Activated T-helper 1 cell treated with anti-CD3 and anti-CD28 coated beads, Interleukin-12 subunit alpha, Interleukin-12 subunit beta, Interleukin-2, Interleukin-4 antibody, amounts not matched to agents 30 ng/mL and 10 ng/mL and 1 ng/mL, durations not matched to agents 14 hours and 24 hours and 36 hours (primary cell): ENCODE results near the gene C11orf21. TPM values are rescaled to one million over a fixed set of nuclear protein-coding genes. Genes with fewer than 3 reads are reported as not detected.

Source experiments
- DNase-seq: peaks from one replicate; pipeline ENCODE4 v3.0.0; 2021; ENCODE audit warnings: low spot score
- H3K27ac Mint-ChIP-seq: one replicate; pipeline ENCODE4 v1.8.0; 2021; ENCODE audit warnings: mild to moderate bottlenecking, mixed read lengths
- H3K27me3 Mint-ChIP-seq: one replicate; pipeline ENCODE4 v1.8.0; 2022; ENCODE audit warnings: mild to moderate bottlenecking, moderate library complexity, mixed read lengths; ENCODE audit not compliant: insufficient read depth
- H3K36me3 Mint-ChIP-seq: one replicate; pipeline ENCODE4 v1.8.0; 2021; ENCODE audit warnings: low read depth, mixed read lengths
- H3K4me1 Mint-ChIP-seq: one replicate; pipeline ENCODE4 v1.8.0; 2021; ENCODE audit warnings: low read depth, mixed read lengths
- H3K4me3 Mint-ChIP-seq: one replicate; pipeline ENCODE4 v1.8.0; 2021; ENCODE audit warnings: mild to moderate bottlenecking, moderate library complexity, mixed read lengths
- H3K9me3 Mint-ChIP-seq: one replicate; pipeline ENCODE4 v1.8.0; 2021; ENCODE audit warnings: mixed read lengths
- intact Hi-C: fragments of 100-400 bp; cut with micrococcal nuclease; formaldehyde crosslinking; loops from one replicate; pipeline ENCODE4 v1.15.1; 2024
- total RNA-seq: library from RNA; stranded (reverse); gene quantifications from 2 replicates; pipeline ENCODE4 v1.2.3, GENCODE V29; 2022

Gene C11orf21
- total RNA-seq, 1 donor from 2014 or later = 2.5 TPM

GRCh38 chr11:2310073-2310785 lies 8.5 kb upstream of the C11orf21 start:
- intact Hi-C loops = no loop called here
- no peak overlapping the region for H3K27ac Mint-ChIP-seq
- no peak for DNase-seq
- H3K4me1 Mint-ChIP-seq = peaks cover 14% of the 10 kb centered on the region
- H3K36me3 Mint-ChIP-seq = no peaks in the 10 kb centered on the region
- H3K4me3 Mint-ChIP-seq = no peak overlapping the region
- no peaks in the 10 kb centered on the region for H3K27me3 Mint-ChIP-seq
- no peaks in the 10 kb centered on the region for H3K9me3 Mint-ChIP-seq

GRCh38 chr11:2309251-2310072 lies 7.7 kb upstream of the C11orf21 start:
- no peak for DNase-seq
- intact Hi-C loops = no loop called here
- Mint-ChIP-seq H3K27ac (no peak overlapping the region), H3K36me3 (no peaks in the 10 kb centered on the region), H3K27me3 (no peaks in the 10 kb centered on the region), H3K9me3 (no peaks in the 10 kb centered on the region), H3K4me1 (peaks cover 14% of the 10 kb centered on the region), H3K4me3 (no peak overlapping the region)

GRCh38 chr11:2308713-2309112 lies 7.0 kb upstream of the C11orf21 start:
- intact Hi-C loops = no loop called here
- H3K27me3 Mint-ChIP-seq = no peaks in the 10 kb centered on the region
- no peak overlapping the region for H3K4me3 Mint-ChIP-seq
- H3K27ac Mint-ChIP-seq = no peak overlapping the region
- H3K36me3 Mint-ChIP-seq = no peaks in the 10 kb centered on the region
- H3K9me3 Mint-ChIP-seq = no peaks in the 10 kb centered on the region
- H3K4me1 Mint-ChIP-seq = peaks cover 14% of the 10 kb centered on the region
- no peak for DNase-seq

GRCh38 chr11:2307501-2308331 lies 6.0 kb upstream of the C11orf21 start:
- peaks cover 18% of the 10 kb centered on the region for H3K4me1 Mint-ChIP-seq
- no peak overlapping the region for H3K4me3 Mint-ChIP-seq
- no peak for DNase-seq
- no peaks in the 10 kb centered on the region for H3K9me3 Mint-ChIP-seq
- H3K36me3 Mint-ChIP-seq = no peaks in the 10 kb centered on the region
- no peaks in the 10 kb centered on the region for H3K27me3 Mint-ChIP-seq
- intact Hi-C loops = no loop called here
- H3K27ac Mint-ChIP-seq = no peak overlapping the region

GRCh38 chr11:2306877-2307500 lies 5.3 kb upstream of the C11orf21 start:
- intact Hi-C loops = no loop called here

GRCh38 chr11:2306452-2306823 lies 4.7 kb upstream of the C11orf21 start:
- Mint-ChIP-seq H3K4me3 (peak overlapping the region; percentile 59), H3K36me3 (no peaks in the 10 kb centered on the region), H3K27ac (peak overlapping the region; percentile 86), H3K27me3 (no peaks in the 10 kb centered on the region), H3K9me3 (no peaks in the 10 kb centered on the region), H3K4me1 (peaks cover 26% of the 10 kb centered on the region)
- no peak for DNase-seq
- intact Hi-C loops = no loop called here

More at GRCh38 chr11:2306877-2307500, 5.3 kb upstream of the C11orf21 start:
- Mint-ChIP-seq H3K4me3 (no peak overlapping the region), H3K9me3 (no peaks in the 10 kb centered on the region), H3K27ac (no peak overlapping the region), H3K27me3 (no peaks in the 10 kb centered on the region), H3K36me3 (no peaks in the 10 kb centered on the region), H3K4me1 (peaks cover 21% of the 10 kb centered on the region)
- DNase-seq = no peak

DNA sequence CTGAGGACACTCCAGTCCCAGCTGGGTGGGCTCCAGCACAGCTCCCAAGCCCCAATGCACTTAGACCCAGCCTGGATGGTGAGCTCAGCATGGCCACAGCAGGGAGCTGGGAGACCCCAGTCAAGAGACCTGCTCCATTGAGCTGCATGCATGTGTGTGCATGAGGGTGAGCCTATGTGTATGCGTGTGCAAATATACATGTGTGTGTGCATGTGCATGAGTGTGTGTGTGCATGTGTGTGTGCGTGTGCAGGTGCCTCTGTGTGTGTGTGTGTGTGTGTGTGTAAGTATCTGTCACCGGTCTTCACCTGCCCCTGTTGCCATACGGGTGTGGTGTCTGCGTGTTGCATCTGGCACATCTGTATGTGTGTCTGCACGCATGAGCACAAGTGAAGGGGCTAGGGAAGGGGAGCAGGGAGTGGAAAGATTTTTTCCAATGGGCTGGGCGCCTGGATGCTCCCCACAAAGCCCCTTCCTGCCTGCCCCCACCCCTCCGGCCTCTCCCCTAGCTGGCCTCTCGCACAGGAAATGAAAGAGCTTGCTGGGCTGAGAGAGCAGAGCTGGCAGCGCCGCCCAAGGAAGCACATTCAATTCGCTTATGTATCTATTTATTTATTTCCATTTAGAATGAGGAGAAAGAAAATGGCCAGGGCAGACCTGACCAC lies 4.2 kb upstream of the C11orf21 start:
- H3K36me3 Mint-ChIP-seq = no peaks in the 10 kb centered on the region
- peak overlapping the region; percentile 59 for H3K4me3 Mint-ChIP-seq
- H3K27ac Mint-ChIP-seq = peak overlapping the region; percentile 86
- DNase-seq = no peak
- no peaks in the 10 kb centered on the region for H3K9me3 Mint-ChIP-seq
- intact Hi-C loops = loop anchor here (1.0 kb wide), 5 partner anchors 71 to 225 kb away; partner anchors contain the start of genes CD81 and TSSC4
- H3K4me1 Mint-ChIP-seq = peaks cover 27% of the 10 kb centered on the region
- H3K27me3 Mint-ChIP-seq = no peaks in the 10 kb centered on the region

DNA sequence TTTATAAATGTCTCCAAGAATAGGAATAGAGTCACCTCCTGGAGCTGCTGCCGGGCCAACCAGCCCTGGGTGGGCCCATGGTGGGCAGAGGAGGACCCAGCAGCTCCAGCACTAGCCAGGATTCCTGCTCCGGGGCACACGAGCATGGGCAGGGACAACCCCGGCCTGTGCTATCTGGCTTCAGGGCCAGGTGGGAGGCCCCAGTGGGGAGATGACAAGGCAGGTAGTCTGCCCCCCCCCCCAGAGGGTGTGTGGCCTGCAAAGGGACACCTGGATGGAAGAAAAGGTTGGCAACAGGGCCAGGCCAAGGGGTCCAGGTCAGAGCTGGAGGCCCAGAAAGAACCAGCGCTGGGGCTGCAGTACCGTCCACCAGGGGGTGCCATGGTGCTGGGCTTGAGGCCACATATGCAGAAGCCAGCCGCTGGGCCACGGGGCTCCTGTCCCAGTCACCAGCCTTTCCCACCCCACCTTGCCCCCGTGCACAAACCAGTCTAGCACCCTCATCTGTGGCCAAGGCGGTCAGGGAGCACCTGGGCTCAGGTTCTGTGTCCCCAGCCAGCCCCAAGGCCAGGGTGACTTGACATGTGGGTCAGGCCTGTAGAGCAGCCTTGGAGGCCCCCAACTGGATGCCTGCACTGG lies 3.5 kb upstream of the C11orf21 start:
- peaks cover 33% of the 10 kb centered on the region for H3K4me1 Mint-ChIP-seq
- DNase-seq = peak; percentile 69
- no peaks in the 10 kb centered on the region for H3K9me3 Mint-ChIP-seq
- H3K36me3 Mint-ChIP-seq = no peaks in the 10 kb centered on the region
- intact Hi-C loops = loop anchor here (1.0 kb wide), 5 partner anchors 72 to 226 kb away; partner anchors contain the start of genes CD81 and TSSC4
- H3K27ac Mint-ChIP-seq = no peak overlapping the region
- no peak overlapping the region for H3K4me3 Mint-ChIP-seq
- no peaks in the 10 kb centered on the region for H3K27me3 Mint-ChIP-seq

GRCh38 chr11:2304506-2305139 lies 2.9 kb upstream of the C11orf21 start:
- H3K27ac Mint-ChIP-seq = no peak overlapping the region
- no peak for DNase-seq
- H3K36me3 Mint-ChIP-seq = no peaks in the 10 kb centered on the region
- H3K4me3 Mint-ChIP-seq = no peak overlapping the region
- peaks cover 34% of the 10 kb centered on the region for H3K4me1 Mint-ChIP-seq
- H3K9me3 Mint-ChIP-seq = no peaks in the 10 kb centered on the region
- H3K27me3 Mint-ChIP-seq = no peaks in the 10 kb centered on the region
- intact Hi-C loops = loop anchor here (1.0 kb wide), 5 partner anchors 73 to 227 kb away; partner anchors contain the start of genes CD81 and TSSC4

GRCh38 chr11:2303627-2304505 lies 2.1 kb upstream of the C11orf21 start:
- no peak overlapping the region for H3K4me3 Mint-ChIP-seq
- intact Hi-C loops = loop anchor here (2.0 kb wide), 1 partner anchor 581 kb away; the partner anchor contains the start of gene CDKN1C
- no peaks in the 10 kb centered on the region for H3K27me3 Mint-ChIP-seq
- H3K27ac Mint-ChIP-seq = no peak overlapping the region
- H3K36me3 Mint-ChIP-seq = no peaks in the 10 kb centered on the region
- H3K4me1 Mint-ChIP-seq = peaks cover 39% of the 10 kb centered on the region
- no peaks in the 10 kb centered on the region for H3K9me3 Mint-ChIP-seq
- DNase-seq = no peak
